ENCODE data around the gene TRMT10B.

GRCh38 chr9:37705787-37706186 is 47.8 kb upstream of the TRMT10B start:
- TF ChIP-seq ZNF274 (IDR thresholded peaks at IDR 0.05; ENCODE audit: low read depth, low read length) (no peak), YY1 (IDR thresholded peaks at IDR 0.05; ENCODE audit: insufficient read depth, insufficient read length) (no peak)
